CD4-positive, alpha-beta T cell treated with Interleukin-4 for 4 hours (primary cell): Measurements from ENCODE around the gene DCUN1D1.

ENCODE experiments used
- DNase-seq: peaks from one replicate; pipeline ENCODE4 v3.0.0-alpha.2; 2020

The DCUN1D1 gene

DNA sequence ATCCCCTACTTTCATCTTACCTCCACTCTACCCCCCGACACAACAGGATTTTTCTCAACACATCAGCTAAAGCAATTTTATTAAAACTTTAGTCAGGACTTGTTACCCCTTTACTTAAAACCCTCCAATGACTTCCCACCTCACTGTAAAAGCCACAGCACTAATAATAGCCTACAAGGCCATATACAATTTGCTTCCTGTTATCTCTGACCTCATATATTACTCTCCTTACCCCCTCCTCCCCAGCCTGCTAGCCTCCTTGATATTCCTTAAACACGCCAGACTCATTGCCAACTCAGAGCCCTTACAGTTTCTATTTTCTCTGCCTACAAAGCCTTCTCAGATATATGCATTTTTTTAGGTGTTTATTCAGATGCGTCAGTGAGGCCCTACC lies 54.4 kb downstream of the DCUN1D1 start:
- no peak for DNase-seq

DNA sequence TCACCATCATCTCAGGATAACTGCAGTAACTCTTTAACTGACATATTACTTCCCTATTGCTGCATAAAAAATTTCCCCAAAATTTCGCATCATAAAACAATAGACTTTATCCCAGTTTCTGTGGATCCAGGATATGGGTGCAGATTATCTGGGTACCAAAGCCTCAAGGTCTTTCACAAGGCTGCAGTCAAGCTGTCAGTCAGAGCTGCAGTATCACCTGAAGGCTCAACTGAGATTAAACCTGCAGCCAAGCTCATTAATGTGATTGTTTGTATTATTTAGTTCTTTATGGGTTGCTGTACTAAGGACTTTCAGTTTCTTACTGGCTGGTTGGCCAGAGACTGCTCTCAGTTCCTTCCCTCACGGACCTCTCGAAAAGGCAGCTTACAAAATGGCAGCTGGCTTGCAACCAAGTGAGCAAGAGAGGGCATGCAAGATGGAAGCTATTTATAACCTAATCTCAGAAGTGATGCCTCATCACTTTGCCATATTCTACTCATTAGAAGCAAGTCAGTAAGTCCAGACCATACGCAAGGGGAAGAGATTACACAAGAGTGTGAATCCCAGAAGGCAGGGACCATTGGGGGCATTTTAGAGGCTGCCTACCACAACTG lies 54.9 kb downstream of the DCUN1D1 start:
- DNase-seq: no peak

DNA sequence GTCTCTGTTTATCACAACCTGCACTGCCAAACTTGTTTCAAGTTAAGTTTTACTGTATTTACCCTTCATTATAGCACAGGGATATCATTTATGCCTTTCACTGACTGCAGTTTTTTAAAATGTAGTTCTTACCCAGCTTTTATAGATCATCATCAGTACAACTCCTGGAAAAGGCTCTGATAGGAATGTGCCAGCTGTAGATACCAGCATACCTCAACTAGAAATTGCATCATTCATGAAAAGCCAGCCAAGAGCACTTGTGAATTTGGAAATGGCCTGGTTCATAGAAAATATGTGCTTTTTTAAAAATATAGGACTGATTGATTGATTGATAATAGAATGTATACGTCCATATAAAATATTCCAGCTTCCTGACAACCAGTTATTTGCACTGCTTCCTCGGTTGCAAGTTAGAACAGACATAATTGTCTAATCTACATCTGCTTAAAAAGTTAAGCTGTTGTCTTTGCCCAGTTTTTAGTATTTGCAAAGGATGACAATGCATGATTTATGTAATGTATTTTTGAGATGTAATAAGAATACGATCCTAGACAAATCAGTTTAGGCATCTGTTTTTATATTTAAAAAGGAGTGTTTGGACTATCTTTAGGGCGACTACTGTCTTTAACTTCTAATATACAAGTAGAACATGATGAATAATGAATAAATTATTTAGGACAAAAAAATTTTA lies 58.5 kb downstream of the DCUN1D1 start:
- no peak for DNase-seq

DNA sequence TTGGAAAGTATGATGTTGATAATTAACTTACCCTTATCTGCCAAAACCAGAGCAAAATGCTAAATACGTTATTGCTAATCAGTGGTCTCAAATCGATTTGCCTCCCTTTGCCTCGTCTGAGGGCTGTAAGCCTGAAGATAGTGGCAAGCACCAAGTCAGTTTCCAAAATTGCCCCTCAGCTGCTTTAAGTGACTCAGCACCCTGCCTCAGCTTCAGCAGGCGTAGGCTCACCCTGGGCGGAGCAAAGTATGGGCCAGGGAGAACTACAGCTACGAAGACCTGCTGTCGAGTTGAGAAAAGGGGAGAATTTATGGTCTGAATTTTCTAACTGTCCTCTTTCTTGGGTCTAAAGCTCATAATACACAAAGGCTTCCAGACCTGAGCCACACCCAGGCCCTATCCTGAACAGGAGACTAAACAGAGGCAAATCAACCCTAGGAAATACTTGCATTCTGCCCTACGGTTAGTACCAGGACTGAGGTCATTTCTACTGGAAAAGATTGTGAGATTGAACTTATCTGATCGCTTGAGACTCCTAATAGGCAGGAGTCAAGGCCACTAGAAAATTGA lies 59.7 kb downstream of the DCUN1D1 start:
- DNase-seq: no peak

DNA sequence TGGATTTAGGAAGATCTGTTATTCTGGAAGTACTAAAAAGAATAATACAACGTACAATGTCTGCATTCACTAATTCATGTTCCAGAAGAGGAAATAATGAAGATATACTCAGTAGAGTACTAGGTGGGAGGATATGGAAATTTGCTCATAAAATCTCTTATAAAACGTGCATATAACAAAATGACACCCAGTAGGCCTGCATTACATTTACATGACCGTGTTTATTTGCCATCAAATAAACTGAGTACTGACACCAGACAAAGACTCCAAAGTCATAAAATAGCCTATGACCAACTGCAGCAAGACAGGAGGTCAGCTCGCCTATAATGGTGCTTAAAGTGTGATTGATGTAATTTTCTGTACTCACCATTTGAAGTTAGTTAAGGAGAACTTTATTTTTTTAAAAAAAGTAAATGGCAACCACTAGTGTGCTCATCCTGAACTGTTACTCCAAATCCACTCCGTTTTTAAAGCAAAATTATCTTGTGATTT lies 60.4 kb downstream of the DCUN1D1 start:
- DNase-seq: no peak

DNA sequence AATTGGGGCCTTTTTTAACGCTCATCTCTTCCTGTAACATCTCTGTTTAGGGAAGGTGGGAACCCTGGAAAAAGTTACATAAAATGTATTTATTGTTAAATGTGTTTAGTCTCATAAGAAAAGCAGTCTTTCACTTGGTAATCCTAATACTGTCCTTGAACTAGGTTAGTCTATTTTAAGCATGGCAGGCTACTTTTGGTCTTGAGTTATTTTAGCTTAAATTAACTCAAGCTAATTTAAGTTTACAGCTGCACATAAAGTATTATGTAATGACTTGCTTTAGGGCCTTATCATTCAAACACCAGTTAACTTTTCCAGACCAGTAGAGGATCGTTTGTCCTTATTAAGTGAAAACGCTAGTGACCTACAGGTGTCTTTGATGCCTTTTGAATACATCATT lies 63.2 kb downstream of the DCUN1D1 start:
- DNase-seq: no peak

DNA sequence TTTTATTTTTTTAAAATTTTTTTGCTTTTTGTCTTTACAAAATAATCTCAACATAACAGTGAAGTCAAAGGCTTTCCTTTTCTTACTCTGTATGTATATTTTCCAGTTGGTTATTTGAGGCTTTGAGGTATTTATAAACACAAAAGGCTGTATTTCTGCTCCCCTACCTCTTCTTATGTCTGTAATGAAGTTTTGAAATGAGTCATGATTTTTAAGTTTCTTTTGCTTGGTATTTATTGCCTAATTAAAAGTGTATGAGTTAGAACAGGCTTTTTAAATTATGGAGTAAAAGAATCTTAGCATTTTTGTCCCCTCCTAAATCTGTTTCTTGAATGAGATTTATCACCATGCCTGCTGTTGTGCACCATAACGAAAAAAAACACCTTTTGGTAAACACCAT lies 66.0 kb downstream of the DCUN1D1 start:
- DNase-seq: no peak

DNA sequence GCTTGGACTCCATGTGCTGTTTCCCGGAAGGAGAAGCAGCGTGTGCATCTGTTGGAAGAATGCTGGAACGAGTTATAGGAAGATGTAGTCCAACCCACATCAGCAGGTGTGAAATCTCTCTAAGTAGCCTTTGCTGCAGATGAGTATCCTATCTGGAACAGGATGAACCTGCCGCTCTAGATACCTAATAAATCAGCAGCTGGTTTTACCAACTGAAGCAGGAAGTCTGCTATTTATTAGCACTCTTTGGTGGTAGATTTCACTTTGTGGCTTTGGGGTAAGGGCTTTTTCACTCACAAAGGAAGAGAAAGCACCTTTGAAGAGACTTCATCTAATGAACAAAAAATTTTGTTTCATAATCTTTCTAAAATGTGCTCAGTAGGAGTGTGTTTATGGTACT lies 66.4 kb downstream of the DCUN1D1 start:
- DNase-seq: peak; percentile 57

DNA sequence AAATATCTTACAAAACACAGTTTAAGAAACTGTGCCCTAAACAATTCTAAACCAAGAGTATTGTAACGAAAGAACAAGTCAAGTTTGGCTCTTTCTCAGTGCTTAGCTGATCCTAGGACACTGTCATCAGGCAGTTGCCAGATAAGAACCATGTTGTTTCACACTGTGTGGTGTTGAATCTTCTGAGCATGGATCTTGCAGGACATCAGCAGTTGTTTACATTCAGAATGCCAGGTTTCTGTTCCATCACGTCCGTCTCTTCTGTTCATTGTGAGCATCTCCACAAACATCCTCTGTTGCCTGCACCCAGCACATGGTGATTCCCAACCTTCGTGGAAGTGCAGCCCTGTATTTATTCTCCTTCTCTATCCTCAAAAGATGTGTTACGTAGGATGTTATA lies 67.9 kb downstream of the DCUN1D1 start:
- DNase-seq: no peak

DNA sequence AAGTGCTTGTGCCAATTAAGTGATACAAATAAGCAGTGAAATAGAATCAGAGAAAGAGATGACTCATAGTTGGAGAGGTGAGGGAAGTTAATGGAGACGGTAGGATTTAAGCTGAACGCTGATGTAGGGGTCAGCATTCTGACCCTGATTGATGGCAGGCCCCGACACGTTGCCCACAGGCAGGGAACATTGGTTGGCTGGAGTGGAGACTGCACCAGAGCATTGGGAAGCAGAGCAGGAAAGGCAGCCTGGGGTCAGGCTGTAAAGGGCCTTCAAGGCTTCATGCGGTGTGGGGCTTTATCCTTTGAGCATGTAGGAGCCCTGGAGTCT lies 68.6 kb downstream of the DCUN1D1 start:
- DNase-seq: no peak

DNA sequence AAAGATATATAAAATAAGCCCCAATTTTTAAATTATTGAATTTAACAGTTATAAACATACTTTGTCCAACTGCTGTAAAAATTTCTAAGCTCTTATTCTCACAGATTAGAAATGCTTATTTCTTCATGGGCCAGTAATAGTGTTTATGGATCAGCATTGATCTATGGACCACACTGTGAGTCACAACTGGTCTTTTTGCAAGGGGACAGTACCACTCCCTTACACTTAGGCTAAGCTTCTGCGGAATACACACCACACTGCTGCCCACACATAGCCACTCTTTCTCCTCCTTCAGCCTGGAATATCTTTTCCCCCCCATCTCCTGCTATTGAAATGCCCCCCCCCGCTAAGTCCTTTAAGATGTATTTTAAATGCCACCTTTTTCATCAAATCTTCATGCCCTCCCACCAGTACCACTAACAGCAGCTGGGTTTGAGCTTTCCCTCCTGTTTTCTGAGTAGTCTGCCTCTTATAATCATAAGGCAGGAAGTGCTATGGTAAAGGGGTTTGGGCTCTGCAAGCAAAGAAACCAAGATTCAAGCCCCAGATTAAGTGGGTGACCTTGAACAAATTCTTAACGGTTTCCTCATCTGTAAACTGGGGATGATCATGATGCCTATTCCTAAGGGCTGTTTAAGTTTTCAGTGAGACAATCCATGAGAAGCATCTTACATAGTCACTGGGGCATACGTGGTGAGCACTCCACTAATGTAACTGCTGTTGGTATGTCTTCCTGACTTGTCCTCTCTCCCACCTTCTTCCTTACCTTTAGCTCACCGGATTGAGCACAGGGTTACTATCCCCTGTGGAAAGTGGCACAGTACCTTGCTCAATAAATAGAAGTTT lies 69.2 kb downstream of the DCUN1D1 start:
- no peak for DNase-seq

DNA sequence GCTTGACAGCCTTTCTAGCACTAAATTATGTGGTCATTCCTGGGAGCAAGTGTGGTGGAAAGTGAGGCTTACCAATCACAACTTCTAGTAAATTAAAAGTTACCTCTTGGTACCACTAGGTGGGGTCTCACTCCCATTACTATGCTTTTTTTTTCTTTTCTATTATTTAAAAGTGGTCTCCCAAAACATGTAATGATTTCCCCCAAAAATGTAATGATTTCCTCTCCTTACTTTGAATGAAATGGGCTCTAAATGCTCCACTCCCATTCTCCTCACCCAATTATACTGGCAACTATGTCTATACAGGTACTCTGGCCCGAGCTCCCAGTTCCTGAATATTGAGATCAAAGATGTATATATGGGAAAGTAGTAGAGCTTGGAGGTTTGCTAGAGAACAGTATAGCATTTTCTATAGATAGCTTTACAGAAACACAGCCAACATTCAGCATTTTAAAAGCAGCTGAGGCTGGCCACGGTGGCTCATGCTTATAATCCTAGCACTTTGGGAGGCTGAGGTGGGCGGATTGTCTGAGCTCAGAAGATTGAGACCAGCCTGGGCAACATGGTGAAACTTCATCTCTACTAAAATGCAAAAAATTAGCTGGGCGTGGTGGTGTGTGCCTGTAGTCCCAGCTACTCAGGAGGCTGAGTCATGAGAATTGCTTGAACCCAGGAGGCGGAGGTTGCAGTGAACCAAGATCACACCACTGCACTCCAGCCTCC lies 70.9 kb downstream of the DCUN1D1 start:
- DNase-seq: peak; percentile 12

DNA sequence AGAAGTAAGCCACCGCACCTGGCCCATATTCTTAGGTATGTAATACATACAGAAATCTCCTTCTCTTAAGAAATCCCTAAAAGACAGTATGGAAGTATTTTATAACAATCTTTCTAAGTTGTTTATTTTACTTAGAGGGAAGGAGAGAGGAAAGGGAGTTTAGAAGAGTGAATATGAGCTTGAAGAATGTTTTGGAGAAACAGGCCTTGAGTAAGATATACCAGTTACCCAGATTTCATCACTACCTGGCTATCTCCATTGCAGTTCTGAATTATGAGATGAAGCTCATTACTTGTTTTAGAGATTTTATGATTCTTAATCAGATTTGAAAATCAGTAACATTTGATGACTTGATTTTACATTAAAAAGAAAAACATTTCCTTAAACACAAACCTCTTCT lies 71.9 kb downstream of the DCUN1D1 start:
- no peak for DNase-seq

DNA sequence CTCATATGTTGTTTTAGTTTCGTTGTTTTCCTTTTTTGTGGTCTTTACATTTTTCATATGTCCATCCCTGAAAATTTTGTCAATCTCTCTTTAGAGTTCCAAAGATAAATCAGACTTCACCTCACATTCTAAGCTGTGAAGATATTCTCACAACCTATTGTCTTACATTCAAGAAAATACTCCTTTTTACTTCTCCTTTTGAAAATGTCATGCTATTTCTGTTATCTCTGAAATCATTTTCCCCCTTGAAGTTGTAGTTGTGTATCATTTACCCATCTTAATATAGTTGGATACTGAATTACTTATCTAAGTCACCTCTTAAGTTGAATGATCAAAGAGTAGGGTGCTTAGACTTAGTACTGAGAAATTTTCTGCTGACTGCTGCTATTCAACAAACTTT lies 74.3 kb downstream of the DCUN1D1 start:
- no peak for DNase-seq

DNA sequence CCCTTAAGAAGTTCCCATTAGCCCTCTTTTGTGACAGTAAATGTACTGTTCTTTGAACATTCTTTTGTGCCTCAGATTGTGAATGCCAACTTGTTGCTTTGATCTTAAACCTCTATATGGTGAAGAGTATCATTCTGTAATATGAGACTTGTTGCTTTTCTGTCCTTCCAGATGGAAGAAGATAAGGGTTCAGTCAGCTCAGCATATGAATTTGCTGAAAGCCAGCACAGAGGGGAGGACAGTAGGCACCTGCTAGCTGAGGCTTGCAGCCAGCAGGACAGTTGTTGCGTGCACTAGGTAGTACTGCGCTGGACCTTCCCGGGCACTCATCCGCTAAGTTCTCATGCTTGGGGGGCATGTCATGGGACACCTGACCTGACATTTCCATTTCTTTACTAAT lies 74.7 kb downstream of the DCUN1D1 start:
- no peak for DNase-seq

DNA sequence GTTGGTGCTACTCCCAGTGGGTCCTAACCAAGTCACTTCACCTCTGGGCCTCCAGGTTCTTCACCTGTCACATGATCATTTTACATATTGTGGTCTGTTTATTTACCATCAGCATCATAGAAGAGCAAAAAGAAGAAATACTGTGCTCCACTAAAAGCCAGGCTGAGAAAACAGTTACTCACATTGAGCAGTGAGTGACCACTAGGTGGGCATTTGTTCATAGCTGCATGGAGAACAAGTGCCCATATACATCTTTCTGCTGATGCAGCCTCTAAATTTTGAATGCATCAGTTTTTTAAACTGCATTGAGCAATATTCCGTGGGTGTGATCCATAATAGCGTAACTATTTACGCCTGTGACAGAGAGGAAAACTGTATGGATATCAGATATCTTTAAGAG lies 76.2 kb downstream of the DCUN1D1 start:
- DNase-seq: no peak

DNA sequence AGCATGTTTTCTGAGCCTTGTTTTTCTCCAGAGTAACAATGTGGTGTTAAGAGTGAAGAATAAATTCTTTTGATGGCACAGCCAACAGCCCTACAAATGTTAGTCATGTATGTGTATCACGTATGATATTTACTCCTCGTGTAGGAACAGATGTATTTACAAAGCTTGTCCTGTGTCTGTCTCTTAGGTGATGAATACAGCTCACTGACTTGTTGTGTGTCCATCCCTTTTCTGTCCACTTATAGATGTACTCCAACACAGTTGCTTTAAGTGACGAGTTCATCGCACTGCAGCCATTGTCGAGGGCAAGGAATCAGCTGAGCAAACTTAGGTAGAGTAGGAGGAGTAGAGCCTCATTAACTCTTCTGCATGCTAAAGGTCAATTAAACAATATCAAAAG lies 78.1 kb downstream of the DCUN1D1 start:
- DNase-seq: no peak

DNA sequence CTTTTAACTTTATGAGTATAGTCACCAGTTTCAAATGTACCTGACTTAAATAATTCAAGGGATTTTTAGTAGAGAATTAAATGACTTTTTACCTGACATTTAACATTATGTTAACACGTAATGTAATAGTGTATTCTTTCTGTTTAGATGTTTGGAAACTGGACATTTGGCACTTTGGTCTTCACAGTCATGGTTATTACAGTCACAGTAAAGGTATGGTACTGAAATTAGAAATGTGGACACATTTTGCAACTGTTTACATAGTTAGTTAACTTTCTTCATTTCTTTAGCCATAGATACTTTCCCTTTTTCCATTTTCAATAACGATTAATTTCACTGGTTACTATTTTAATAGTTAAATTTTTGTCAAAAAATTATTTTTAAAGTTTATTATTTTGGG lies 83.8 kb downstream of the DCUN1D1 start:
- DNase-seq: no peak

DNA sequence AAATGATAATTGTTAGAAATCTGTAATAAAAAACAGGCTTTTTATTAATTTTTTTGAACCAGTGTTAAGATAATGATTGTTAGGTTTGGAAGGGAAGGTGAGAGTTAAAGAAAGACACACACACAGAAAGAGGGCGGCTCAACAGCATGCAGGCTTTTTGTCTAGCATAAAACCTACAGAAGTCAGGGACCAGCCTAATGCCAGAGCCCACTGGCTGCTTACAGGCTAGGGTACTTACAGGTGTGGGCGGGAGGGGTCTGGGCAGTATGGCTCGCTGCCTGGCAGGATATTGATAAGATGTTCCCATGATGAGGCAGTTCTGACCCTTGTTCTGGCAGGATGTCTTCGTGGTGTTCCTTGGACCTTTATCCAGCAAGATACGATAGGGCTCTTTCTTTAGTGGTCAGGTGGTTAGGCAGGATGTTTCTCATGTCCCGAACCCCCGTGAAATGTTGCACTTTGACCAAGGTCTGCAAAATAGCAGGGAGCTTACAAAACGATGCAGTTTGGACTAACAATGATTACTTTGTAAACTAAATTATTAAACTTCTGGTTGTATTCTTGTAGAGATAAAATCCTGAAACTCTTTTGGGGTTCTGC lies 84.7 kb downstream of the DCUN1D1 start:
- no peak for DNase-seq

DNA sequence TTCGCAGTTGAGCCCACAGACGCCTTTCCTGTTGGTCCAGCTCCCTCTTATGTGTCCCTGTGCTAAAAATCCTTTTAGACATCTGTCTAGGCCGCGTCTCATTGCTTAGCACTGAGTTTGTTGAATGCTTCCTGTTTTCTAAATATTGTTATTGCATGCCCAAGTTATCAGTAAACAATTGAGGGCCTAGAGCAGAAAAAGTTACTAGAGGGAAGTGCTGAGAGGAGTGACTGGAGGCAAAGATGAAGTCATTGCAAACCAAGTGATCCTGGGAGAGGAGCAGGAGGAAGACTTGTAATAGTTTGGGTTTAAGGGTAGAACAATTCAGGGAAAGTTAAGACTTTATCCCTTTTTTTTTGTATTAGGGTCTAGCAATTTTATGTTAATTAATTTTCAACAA lies 88.1 kb downstream of the DCUN1D1 start:
- DNase-seq: no peak

DNA sequence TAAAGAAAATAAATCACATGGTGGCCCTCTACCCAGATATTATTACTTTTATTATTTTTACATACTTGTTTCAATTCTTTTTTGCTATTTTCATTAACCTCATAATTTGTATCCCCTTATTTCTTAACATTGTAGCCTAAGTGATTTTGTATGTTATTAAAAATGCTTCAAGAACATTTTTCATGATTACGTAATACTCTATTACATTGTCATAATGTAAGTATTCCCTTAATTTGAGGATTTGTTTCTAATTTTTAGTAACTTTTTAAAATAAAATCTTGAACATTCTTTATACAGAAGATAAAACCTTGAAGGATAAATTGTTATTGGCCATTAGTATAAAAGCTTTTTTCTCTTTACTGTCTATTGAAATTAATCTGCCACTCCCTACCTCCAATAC lies 89.0 kb downstream of the DCUN1D1 start:
- no peak for DNase-seq

DNA sequence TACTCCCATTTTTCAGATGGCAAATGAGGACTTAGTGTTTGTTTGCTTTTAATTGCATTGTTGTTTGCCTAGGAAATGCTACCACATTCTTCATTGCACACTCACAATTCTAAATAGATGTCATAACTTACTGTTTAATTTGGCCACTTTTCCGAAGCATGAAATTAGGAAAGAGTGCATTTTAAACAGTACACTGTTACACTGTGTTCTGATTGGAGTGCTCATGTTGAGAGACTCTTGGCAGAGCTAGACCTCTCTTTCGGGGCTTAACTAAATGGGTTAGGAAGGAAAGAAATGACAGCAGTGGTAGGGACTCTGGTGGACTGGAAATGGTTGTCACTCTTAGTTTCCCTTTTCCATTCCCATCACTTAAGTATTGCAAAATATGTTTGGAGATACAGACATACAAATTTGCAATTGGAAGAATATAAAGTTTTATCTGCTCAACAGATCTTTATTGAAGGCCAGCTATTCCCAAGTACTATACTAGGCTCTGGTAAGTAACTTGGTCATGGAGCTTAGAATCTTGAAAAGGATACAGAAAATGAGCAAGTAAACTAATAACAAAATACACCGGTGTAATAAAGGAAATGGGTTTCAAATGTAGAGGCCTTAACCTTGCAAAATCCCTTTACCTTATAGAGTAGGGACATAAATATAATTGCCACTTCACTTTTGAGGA lies 90.2 kb downstream of the DCUN1D1 start:
- DNase-seq: no peak
